Heart left ventricle (tissue), 16 donors: ENCODE measurements around the gene CLIP1. TPM values are rescaled to one million over a fixed set of nuclear protein-coding genes. Genes with fewer than 3 reads are reported as not detected.

ENCODE experiments used
- ATAC-seq, 4 donors: fragments of 200-7000 bp; cut with Tn5 transposase; one replicate each; pipeline ENCODE4 v1.9.1; 2020 to 2022; ENCODE audit warnings: moderate library complexity in 4 of 4, mild to moderate bottlenecking in 3 of 4, moderate number of reproducible peaks in 1 of 4
- DNase-seq, 5 donors: peaks; one replicate each; pipeline ENCODE4 v3.0.0-alpha.2; 2020
- H3K27ac ChIP-seq, 12 donors: fragments of 200-600 bp; sonication (generic) in 4 of 12; one replicate each; pipeline versions ENCODE4 v1.5.0 to v1.8.0; 2016 to 2022; ENCODE audit warnings: mild to moderate bottlenecking in 2 of 12
- H3K27me3 ChIP-seq, 9 donors: fragments of 200-600 bp; sonication (generic) in 2 of 9; one replicate each; pipeline versions ENCODE4 v1.5.1 to v1.8.0; 2016 to 2022; ENCODE audit warnings: mild to moderate bottlenecking in 3 of 9
- H3K36me3 ChIP-seq, 9 donors: fragments of 200-600 bp; sonication (generic) in 2 of 9; one replicate each; pipeline versions ENCODE4 v1.5.0 to v1.8.0; 2018 to 2022; ENCODE audit warnings: mild to moderate bottlenecking in 2 of 9
- H3K4me1 ChIP-seq, 12 donors: fragments of 200-600 bp; sonication (generic) in 4 of 12; one replicate each; pipeline versions ENCODE4 v1.5.0 to v1.8.0; 2016 to 2022; ENCODE audit warnings: mild to moderate bottlenecking in 3 of 12
- H3K4me3 ChIP-seq, 12 donors: fragments of 200-600 bp; sonication (generic) in 4 of 12; one replicate each; pipeline versions ENCODE4 v1.5.0 to v1.8.0; 2017 to 2022; ENCODE audit warnings: mild to moderate bottlenecking in 9 of 12, moderate library complexity in 4 of 12
- H3K9me3 ChIP-seq, 12 donors: fragments of 200-600 bp; sonication (generic) in 4 of 12; one replicate each; pipeline versions ENCODE4 v1.5.0 to v1.8.0; 2016 to 2022; ENCODE audit warnings: mild to moderate bottlenecking in 1 of 12
- CTCF ChIP-seq, 12 donors: fragments of 200-600 bp; sonication (generic) in 4 of 12; IDR thresholded peaks; one replicate each; pipeline versions ENCODE4 v1.5.0 to v1.8.0; 2018 to 2022; ENCODE audit warnings: antibody characterized with exemption in 12 of 12, mild to moderate bottlenecking in 5 of 12
- POLR2A ChIP-seq, 2 donors: fragments of 450-650 bp; IDR thresholded peaks; one replicate each; pipeline ENCODE4 v1.6.1; 2017; ENCODE audit warnings: antibody characterized with exemption in 2 of 2, mild to moderate bottlenecking in 2 of 2, moderate library complexity in 2 of 2
- WGBS, 4 donors: extraction: QIAGEN DNeasy Blood & Tissue Kit in 2 of 4; methylation state at CpG; one replicate each; pipeline versions ENCODE4 v1.1.5 to v1.1.7; 2013 to 2018; 5-methylcytosine and 5-hydroxymethylcytosine counted together
- intact Hi-C, 10 donors: fragments of 100-400 bp; cut with DNase I; formaldehyde crosslinking; loops; one replicate each; pipeline versions ENCODE4 v1.11.1 to v1.14.2; 2022
- polyA plus RNA-seq, 2 donors: library from polyadenylated mRNA; stranded (reverse); fragments of 200-250 nt; gene quantifications; one replicate each; pipeline ENCODE4 v1.2.3, GENCODE V29; 2013
- total RNA-seq, 9 donors: library from RNA; depleted of rRNA in 2 of 9; stranded (reverse); fragments of >200 nt in 2 of 9; fragmentation: NEBNext Ultra II Directional in 3 of 9; extraction: Animal tissue kit (Norgen Biotek cat#: 25700) in 3 of 9; gene quantifications; one replicate each; pipeline versions ENCODE4 v1.1.0 to v1.2.4, GENCODE V29; 2016 to 2023
- donor health status: ischemic (EF 13 %, LVEDD 7.1; RV severe dilation, severe dysfunction).
- donor health status: healthy with polysubstance abuse.
- donor health status: DM: no; HTN: yes; CAD: no.
- donor health status: DM: no; HTN: no; CAD: no.
- donor health status: ischemic (EF 25% LVEDD 6.9; RV normal size, moderate dysfunction).
- donor health status: ischemic (EF 25% LVEDD 5.7; RV mildly dilated, moderate dysfunction).
- donor health status: healthy.
- donor health status: DM: yes; HTN: yes; CAD: no.
- donor health status: ischemic (EF 35%, LVEDD 5.7; RV mildly dilated, moderate dysfunction).
- donor health status: nonischemic (EF 11% LVEDD 7.7; RV severe dilation, severe dysfunction).
- donor health status: DM: yes; HTN: yes; CAD: no.
- donor health status: PGD.
- donor health status: ischemic (EF 29% LVEDD 5.4; RV normal size, mild dysfunction).
- donor health status: nonischemic (EF 23%, LVEDD 6.1; RV moderate dilation, normal function).

CLIP1 gene
- total and polyA plus RNA-seq, 11 donors, result 31.9 to 173 (median 104) TPM

- Histone ChIP-seq H3K36me3 (no peaks in the 10 kb centered on the region), H3K9me3 (no peaks in the 10 kb centered on the region), H3K4me1 (no peaks in the 10 kb centered on the region), H3K4me3 (no peak overlapping the region), H3K27ac (no peak overlapping the region), H3K27me3 (no peaks in the 10 kb centered on the region)
- intact Hi-C loops, result no loop called here
- no peak for ATAC-seq
- 95 to 99% (median 96%) methylated on average over 2 of the region's 2 CpGs for WGBS, 4 donors
- DNase-seq, result no peak
- no peak for TF ChIP-seq CTCF (IDR thresholded peaks at IDR 0.05)
- no peak for TF ChIP-seq POLR2A (IDR thresholded peaks at IDR 0.05)
These were observed 36.7 kb upstream of the CLIP1 start for GRCh38 chr12:122459211-122459610.

GRCh38 chr12:122458105-122459035, 35.9 kb upstream of the CLIP1 start:
- no peak for DNase-seq
- 87 to 95% (median 94%) methylated on average over 17 of the region's 17 CpGs for WGBS, 4 donors
- intact Hi-C loops, result no loop called here
- H3K4me3 ChIP-seq, result no peak overlapping the region
- peaks cover 0 to 6% (median 0%) of the 10 kb centered on the region in 12 donors for H3K4me1 ChIP-seq
- H3K36me3 ChIP-seq, result no peaks in the 10 kb centered on the region
- no peaks in the 10 kb centered on the region for H3K9me3 ChIP-seq
- no peaks in the 10 kb centered on the region for H3K27me3 ChIP-seq
- no peak for TF ChIP-seq CTCF (IDR thresholded peaks at IDR 0.05)
- TF ChIP-seq POLR2A (IDR thresholded peaks at IDR 0.05), result no peak
- H3K27ac ChIP-seq, result no peak overlapping the region
- no peak for ATAC-seq

- H3K4me1 ChIP-seq, result peaks cover 0 to 13% (median 0%) of the 10 kb centered on the region in 12 donors
- no peak overlapping the region for H3K27ac ChIP-seq
- no peak overlapping the region for H3K4me3 ChIP-seq
- H3K36me3 ChIP-seq, result no peaks in the 10 kb centered on the region
- no peaks in the 10 kb centered on the region for H3K27me3 ChIP-seq
- intact Hi-C loops, result no loop called here
- ATAC-seq (no peak), DNase-seq (no peak)
- TF ChIP-seq POLR2A (IDR thresholded peaks at IDR 0.05) (no peak), CTCF (IDR thresholded peaks at IDR 0.05) (no peak)
- no peaks in the 10 kb centered on the region for H3K9me3 ChIP-seq
- WGBS, 4 donors, result 62 to 81% (median 73%) methylated on average over 2 of the region's 2 CpGs
These were observed 35.2 kb upstream of the CLIP1 start for GRCh38 chr12:122457627-122458026.

- 54 to 77% (median 70%) methylated on average over 6 of the region's 6 CpGs for WGBS, 4 donors
- intact Hi-C loops, result no loop called here
- TF ChIP-seq CTCF (IDR thresholded peaks at IDR 0.05), result no peak
- TF ChIP-seq POLR2A (IDR thresholded peaks at IDR 0.05), result no peak
- no peak for DNase-seq
- Histone ChIP-seq H3K27ac (no peak overlapping the region), H3K27me3 (no peaks in the 10 kb centered on the region), H3K9me3 (no peaks in the 10 kb centered on the region), H3K4me3 (no peak overlapping the region), H3K36me3 (no peaks in the 10 kb centered on the region), H3K4me1 (peaks cover 0 to 19% (median 0%) of the 10 kb centered on the region in 12 donors)
- ATAC-seq, result no peak
These were observed 32.3 kb upstream of the CLIP1 start for GRCh38 chr12:122454739-122455138.
